PC-3 (cell line): ENCODE data around the gene THOC5. TPM values are rescaled to one million over a fixed set of nuclear protein-coding genes. Genes with fewer than 3 reads are reported as not detected.
"Not testable (repeated sequence)": the region's sequence is repeated elsewhere in the genome, so short reads cannot be mapped to it uniquely, and the experiment has no call there.

Experiments
- ATAC-seq: fragments of 200-7000 bp; cut with Tn5 transposase; 2 replicates; pipeline ENCODE4 v1.9.1; 2020; ENCODE audit warnings: mild to moderate bottlenecking, moderate library complexity
- Bru-seq: library from RNA; stranded (reverse); fragments of 400-500 nt; gene quantifications from one replicate; lab custom pipeline; 2021; lab: Mats Ljungman, UMichigan
- BruChase-seq, 2 experiments: library from RNA; stranded (reverse); fragments of 400-500 nt; gene quantifications; one replicate each; lab custom pipeline; 2021; lab: Mats Ljungman, UMichigan
- BruUV-seq: library from RNA; stranded (reverse); fragments of 400-500 nt; replicated peaks from 2 replicates; lab custom pipeline; 2021; lab: Mats Ljungman, UMichigan
- CTCF ChIA-PET: fragments of 300-600 bp; sonication (Branson Sonifier 250); formaldehyde crosslinking; loops from one replicate; lab custom pipeline; 2022; ENCODE audit warnings: antibody characterized with exemption; lab: Charles Lee
- POLR2A ChIA-PET: fragments of 300-600 bp; sonication (Branson Sonifier 250); formaldehyde crosslinking; loops from one replicate; lab custom pipeline; 2022; ENCODE audit warnings: antibody characterized with exemption; ENCODE audit not compliant: unreplicated experiment; lab: Charles Lee
- DNase-seq: peaks from one replicate; pipeline ENCODE4 v3.0.0-alpha.2; 2015
- H2AFZ ChIP-seq: fragments of 300-600 bp; sonication (generic); 2 replicates; pipeline ENCODE4 v1.6.0; 2016; ENCODE audit warnings: antibody characterized with exemption, low read length
- H3F3A ChIP-seq: fragments of 300-600 bp; sonication (generic); one replicate; pipeline ENCODE4 v1.6.0; 2017; ENCODE audit warnings: antibody characterized with exemption, low read length, control low read depth, mild to moderate bottlenecking; ENCODE audit not compliant: unreplicated experiment
- H3K27ac ChIP-seq: fragments of 300-600 bp; sonication (generic); 2 replicates; pipeline ENCODE4 v1.5.1; 2016; ENCODE audit warnings: mild to moderate bottlenecking, low read length
- H3K27me3 ChIP-seq: fragments of 300-600 bp; sonication (generic); 2 replicates; pipeline ENCODE4 v1.6.1; 2016; ENCODE audit warnings: low read length, mixed read lengths
- H3K36me3 ChIP-seq: fragments of 300-600 bp; sonication (generic); 2 replicates; pipeline ENCODE4 v1.6.1; 2016; ENCODE audit warnings: low read depth, mixed run types, low read length, mixed read lengths
- H3K4me1 ChIP-seq: fragments of 300-600 bp; sonication (generic); 2 replicates; pipeline ENCODE4 v1.5.1; 2016; ENCODE audit warnings: low read length; ENCODE audit not compliant: insufficient read depth
- H3K4me2 ChIP-seq: fragments of 300-600 bp; sonication (generic); 2 replicates; pipeline ENCODE4 v1.6.0; 2016; ENCODE audit warnings: low read length
- H3K4me3 ChIP-seq: fragments of 300-600 bp; sonication (generic); 2 replicates; pipeline ENCODE4 v1.5.1; 2016; ENCODE audit warnings: mild to moderate bottlenecking, low read length, mixed read lengths
- H3K79me2 ChIP-seq: fragments of 300-600 bp; sonication (generic); 2 replicates; pipeline ENCODE4 v1.6.1; 2017; ENCODE audit warnings: low read length, mixed read lengths
- H3K9ac ChIP-seq: fragments of 300-600 bp; sonication (generic); 2 replicates; pipeline ENCODE4 v1.6.0; 2016; ENCODE audit warnings: mild to moderate bottlenecking, low read length
- H3K9me2 ChIP-seq: fragments of 300-600 bp; sonication (generic); replicated peaks from 2 replicates; pipeline ENCODE4 v1.6.1; 2016; ENCODE audit warnings: mixed run types, low read length, mixed read lengths
- H3K9me3 ChIP-seq: fragments of 300-600 bp; sonication (generic); 2 replicates; pipeline ENCODE4 v1.6.1; 2016; ENCODE audit warnings: low read length, mixed read lengths
- H4K20me1 ChIP-seq: fragments of 300-600 bp; sonication (generic); 2 replicates; pipeline ENCODE4 v1.6.1; 2016; ENCODE audit warnings: low read length, mixed read lengths
- EZH2 ChIP-seq: fragments of 300-600 bp; sonication (generic); IDR thresholded peaks from one replicate; pipeline ENCODE4 v1.6.1; 2017; ENCODE audit warnings: antibody characterized with exemption, mild to moderate bottlenecking, low read length; ENCODE audit not compliant: unreplicated experiment
- EZH2phosphoT487 ChIP-seq: fragments of 300-600 bp; sonication (generic); IDR thresholded peaks from 2 replicates; pipeline ENCODE4 v1.6.1; 2018; ENCODE audit warnings: mild to moderate bottlenecking, antibody characterized with exemption, low read length, borderline replicate concordance
- intact Hi-C: fragments of 100-400 bp; cut with micrococcal nuclease; formaldehyde crosslinking; loops from 2 replicates; pipeline ENCODE4 v1.9.0; 2023
- long read RNA-seq: library from polyadenylated mRNA; unstranded; transcript quantifications from one replicate; pipeline ENCODE4 v2.0.0, GENCODE V29; 2021; ENCODE audit not compliant: unreplicated experiment
- total RNA-seq: library from RNA; depleted of rRNA; stranded (reverse); fragments of >200 nt; gene quantifications from 2 replicates; pipeline ENCODE4 v1.2.3, GENCODE V29; 2014; rRNA removed
- TF ChIP-seq, protein P1 (sequence below): fragments of 300-600 bp; sonication (generic); conservative IDR thresholded peaks from 2 replicates; pipeline ENCODE4 v1.5.1; 2017; ENCODE audit warnings: antibody characterized with exemption, low read depth, mild to moderate bottlenecking, low read length

The THOC5 gene
- total RNA-seq (32.8 and 33.9 TPM in 2 replicates), Bru-seq, nascent RNA (percentile 70 among the genes with signal in this experiment), BruChase-seq, experiment 1, labeled RNA remaining after a 6-hour chase (percentile 80 among the genes with signal in this experiment), BruChase-seq, experiment 2, labeled RNA remaining after a 2-hour chase (percentile 72 among the genes with signal in this experiment)
- long read RNA-seq, full-length matches to known transcripts, result 26 of 51 reads
- long read RNA-seq, partial matches to known transcripts, result 3 of 51 reads
- long read RNA-seq, other reads (novel, unspliced or antisense), result 22 of 51 reads

DNA sequence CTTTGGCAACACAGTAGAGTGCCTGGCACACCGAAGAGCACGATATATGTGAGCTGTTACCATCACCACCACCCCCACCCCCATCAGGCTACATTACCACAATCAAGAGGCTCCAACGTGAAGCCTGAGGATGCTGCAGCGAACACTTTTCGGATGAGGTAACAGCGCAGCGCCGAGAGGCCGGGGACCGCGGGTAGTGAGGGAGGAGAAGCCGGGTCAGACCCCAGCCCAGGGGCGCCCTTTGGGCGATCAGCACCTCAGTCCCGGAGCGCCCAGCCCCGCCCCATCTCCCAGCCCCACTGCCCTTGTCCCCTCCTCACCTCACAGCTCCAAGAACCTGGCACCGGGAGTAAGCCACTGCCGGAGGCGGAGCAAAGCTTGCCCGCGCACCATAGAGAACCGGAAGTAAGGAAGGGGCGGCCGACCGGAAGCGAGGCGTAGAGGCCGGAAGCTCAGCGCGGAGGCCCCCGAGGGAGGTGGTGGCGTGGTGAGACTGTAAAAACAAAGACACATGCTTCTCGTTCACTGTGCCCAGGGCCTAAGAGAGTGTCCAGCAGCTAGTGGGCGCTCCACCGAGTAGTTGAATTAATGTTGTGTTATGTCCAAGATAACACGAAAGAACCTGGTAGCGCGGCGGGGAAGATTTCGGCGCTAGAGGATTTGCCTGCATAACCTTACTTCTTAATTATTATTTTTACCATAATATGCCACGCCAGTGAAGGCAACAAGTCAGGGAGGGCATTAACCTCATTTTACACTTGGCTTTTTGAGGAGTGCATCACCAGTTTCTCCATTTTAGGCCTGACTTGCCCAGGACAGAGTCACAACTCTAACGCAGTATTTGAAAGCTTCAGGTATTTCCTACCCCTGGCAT is at the start of gene THOC5:
Gene THOC5 (minus strand): TSS at position 407 of the 874 bp plus-strand sequence. CDS start 4,610 bp downstream, outside the sequence.
- Histone ChIP-seq H3K9me3 (no peaks in the 10 kb centered on the region), H3K4me1 (peaks cover 10% of the 10 kb centered on the region), H3K79me2 (peaks cover 25% of the 10 kb centered on the region), H3K9ac (peak within 1 kb of the TSS; percentile 81), H3K4me3 (peak within 1 kb of the TSS; percentile 73), H2AFZ (peak within 1 kb of the TSS; percentile 92), H3K9me2 (no peaks in the 10 kb centered on the region), H3K27me3 (no peaks in the 10 kb centered on the region), H4K20me1 (no peaks in the 10 kb centered on the region), H3K36me3 (peaks cover 4% of the 10 kb centered on the region), H3F3A (no peaks in the 10 kb centered on the region), H3K27ac (peak within 1 kb of the TSS; percentile 78), H3K4me2 (peak within 1 kb of the TSS; percentile 98)
- TF ChIP-seq, protein P1, sequence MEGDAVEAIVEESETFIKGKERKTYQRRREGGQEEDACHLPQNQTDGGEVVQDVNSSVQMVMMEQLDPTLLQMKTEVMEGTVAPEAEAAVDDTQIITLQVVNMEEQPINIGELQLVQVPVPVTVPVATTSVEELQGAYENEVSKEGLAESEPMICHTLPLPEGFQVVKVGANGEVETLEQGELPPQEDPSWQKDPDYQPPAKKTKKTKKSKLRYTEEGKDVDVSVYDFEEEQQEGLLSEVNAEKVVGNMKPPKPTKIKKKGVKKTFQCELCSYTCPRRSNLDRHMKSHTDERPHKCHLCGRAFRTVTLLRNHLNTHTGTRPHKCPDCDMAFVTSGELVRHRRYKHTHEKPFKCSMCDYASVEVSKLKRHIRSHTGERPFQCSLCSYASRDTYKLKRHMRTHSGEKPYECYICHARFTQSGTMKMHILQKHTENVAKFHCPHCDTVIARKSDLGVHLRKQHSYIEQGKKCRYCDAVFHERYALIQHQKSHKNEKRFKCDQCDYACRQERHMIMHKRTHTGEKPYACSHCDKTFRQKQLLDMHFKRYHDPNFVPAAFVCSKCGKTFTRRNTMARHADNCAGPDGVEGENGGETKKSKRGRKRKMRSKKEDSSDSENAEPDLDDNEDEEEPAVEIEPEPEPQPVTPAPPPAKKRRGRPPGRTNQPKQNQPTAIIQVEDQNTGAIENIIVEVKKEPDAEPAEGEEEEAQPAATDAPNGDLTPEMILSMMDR, result peak; percentile 79
- no peak for TF ChIP-seq EZH2
- TF ChIP-seq EZH2phosphoT487, result no peak
- ChIA-PET CTCF (no interaction called here), POLR2A (interaction anchor here (0.5 to 0.7 kb wide), 3 partner anchors 111 to 849 kb away, joined by 4 to 12 read pairs (median 5); no protein-coding TSS in a partner anchor)
- BruUV-seq, result TSS peak; percentile 94
- DNase-seq (peak; percentile 90), ATAC-seq (peak; percentile 96)
- intact Hi-C loops, result no loop called here

DNA sequence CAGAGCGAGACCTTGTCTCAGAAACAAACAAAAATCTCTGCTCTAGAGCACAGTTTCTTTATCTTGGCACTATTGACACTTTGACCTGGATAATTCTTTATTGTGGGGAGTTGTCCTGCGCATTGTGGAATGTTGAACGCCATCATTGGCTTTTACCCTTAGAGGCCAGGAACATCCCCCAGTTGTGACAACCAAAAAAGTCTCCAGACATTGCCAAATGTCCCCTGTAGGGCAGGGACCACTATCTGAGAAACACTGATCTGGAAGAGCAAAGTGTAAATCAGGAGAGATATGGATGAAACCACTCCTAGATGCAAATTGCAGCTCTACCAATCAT is 45.1 kb upstream of the THOC5 start:
- TF ChIP-seq, protein P1, result no peak
- no peak for TF ChIP-seq EZH2phosphoT487
- TF ChIP-seq EZH2, result no peak
- POLR2A ChIA-PET, result no interaction called here

DNA sequence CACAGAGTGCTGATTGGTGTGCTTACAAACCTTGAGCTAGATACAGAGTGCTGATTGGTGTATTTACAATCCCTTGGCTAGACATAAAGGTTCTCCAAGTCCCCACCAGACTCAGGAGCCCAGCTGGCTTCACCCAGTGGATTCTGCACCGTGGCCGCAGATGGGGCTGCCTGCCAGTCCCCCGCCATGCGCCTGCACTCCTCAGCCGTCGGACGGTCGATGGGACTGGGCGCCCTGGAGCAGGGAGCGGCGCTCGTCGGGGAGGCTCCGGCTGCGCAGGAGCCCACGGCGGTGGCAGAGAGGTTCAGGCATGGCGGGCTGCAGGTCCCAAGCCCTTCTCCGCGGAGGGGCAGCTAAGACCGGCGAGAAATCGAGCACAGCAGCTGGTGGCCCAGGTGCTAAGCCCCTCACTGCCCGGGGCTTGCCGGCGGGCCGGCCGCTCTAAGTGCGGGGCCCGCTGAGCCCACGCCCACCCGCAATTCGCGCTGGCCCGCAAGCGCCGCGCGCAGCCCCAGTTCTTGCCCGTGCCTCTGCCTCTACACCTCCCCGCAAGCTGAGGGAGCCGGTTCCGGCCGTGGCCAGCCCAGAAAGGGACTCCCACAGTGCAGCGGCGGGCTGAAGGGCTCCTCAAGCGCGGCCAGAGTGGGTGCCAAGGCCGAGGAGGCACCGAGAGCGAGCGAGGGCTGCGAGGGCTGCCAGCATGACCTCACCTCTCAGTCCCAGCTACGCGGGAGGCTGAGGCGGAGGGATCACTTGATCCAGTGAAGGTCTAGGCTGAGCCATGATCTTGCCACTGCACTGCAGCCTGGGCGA is 44.5 kb upstream of the THOC5 start:
- DNase-seq, H3K27me3 ChIP-seq, H3K9ac ChIP-seq, ATAC-seq, H3K9me3 ChIP-seq, H2AFZ ChIP-seq, CTCF ChIA-PET, H3F3A ChIP-seq, intact Hi-C loops, H3K36me3 ChIP-seq, H3K4me1 ChIP-seq, H3K4me2 ChIP-seq, H3K27ac ChIP-seq, H4K20me1 ChIP-seq, H3K9me2 ChIP-seq, H3K79me2 ChIP-seq, H3K4me3 ChIP-seq, BruUV-seq, POLR2A ChIA-PET: not testable (repeated sequence)

More for the DNA sequence above, 45.1 kb upstream of the THOC5 start:
- Histone ChIP-seq H3K36me3 (no peaks in the 10 kb centered on the region), H3K27me3 (no peaks in the 10 kb centered on the region), H3K4me2 (no peak overlapping the region), H3K4me1 (no peaks in the 10 kb centered on the region), H3K79me2 (peaks cover 3% of the 10 kb centered on the region), H3K9me2 (no peaks in the 10 kb centered on the region), H3K9me3 (no peaks in the 10 kb centered on the region), H3K4me3 (no peak overlapping the region), H3F3A (no peaks in the 10 kb centered on the region), H3K9ac (no peak overlapping the region), H2AFZ (no peak overlapping the region), H4K20me1 (no peaks in the 10 kb centered on the region), H3K27ac (no peak overlapping the region)
- DNase-seq (no peak), ATAC-seq (no peak)
- BruUV-seq, result no TSS peak
- CTCF ChIA-PET, result no interaction called here
- intact Hi-C loops, result no loop called here
